HepG2 (cell line): ENCODE results near the gene ZCCHC10. TPM values are rescaled to one million over a fixed set of nuclear protein-coding genes. Genes with fewer than 3 reads are reported as not detected.

ENCODE experiments used
- ATAD3A ChIP-seq: sonication (generic); formaldehyde crosslinking; IDR thresholded peaks from 2 replicates; pipeline ENCODE4 v1.4.0; 2020; ENCODE audit warnings: missing genetic modification reagents
- CREM ChIP-seq, 2 experiments: sonication (generic) in 1 of 2; formaldehyde crosslinking in 1 of 2; IDR thresholded peaks; 2 replicates each; pipeline versions ENCODE4 v1.4.0 to v1.6.1; 2016 to 2020; ENCODE audit warnings: antibody characterized with exemption in 1 of 2, mild to moderate bottlenecking in 1 of 2, missing genetic modification reagents in 1 of 2
- DMTF1 ChIP-seq: sonication (generic); formaldehyde crosslinking; IDR thresholded peaks from 2 replicates; pipeline ENCODE4 v1.4.0; 2020; ENCODE audit warnings: mild to moderate bottlenecking, missing genetic modification reagents
- ISX ChIP-seq: sonication (generic); formaldehyde crosslinking; conservative IDR thresholded peaks from 2 replicates; pipeline ENCODE4 v1.5.0; 2020; ENCODE audit warnings: missing genetic modification reagents
- MZF1 ChIP-seq: sonication (generic); formaldehyde crosslinking; IDR thresholded peaks from 2 replicates; pipeline ENCODE4 v1.8.1; 2023; ENCODE audit warnings: mild to moderate bottlenecking, missing genetic modification reagents, borderline replicate concordance
- RBFOX2 ChIP-seq: fragments of 200-400 bp; formaldehyde crosslinking; IDR thresholded peaks from 2 replicates; pipeline ENCODE4 v1.6.1; 2017; ENCODE audit warnings: low read depth, mild to moderate bottlenecking, low read length
- SCMH1 ChIP-seq: sonication (generic); formaldehyde crosslinking; IDR thresholded peaks from 2 replicates; pipeline ENCODE4 v1.9.0; 2021; ENCODE audit warnings: missing genetic modification reagents, mild to moderate bottlenecking, borderline replicate concordance
- SMAD1 ChIP-seq: sonication (generic); formaldehyde crosslinking; IDR thresholded peaks from 2 replicates; pipeline ENCODE4 v1.4.0; 2020; ENCODE audit warnings: missing genetic modification reagents, low read depth, mild to moderate bottlenecking, borderline replicate concordance
- SNRNP70 ChIP-seq: fragments of 200-400 bp; formaldehyde crosslinking; IDR thresholded peaks from 2 replicates; pipeline ENCODE4 v1.6.1; 2017; ENCODE audit warnings: mild to moderate bottlenecking, low read depth, low read length, moderate library complexity
- SOX5 ChIP-seq: IDR thresholded peaks from 2 replicates; pipeline ENCODE4 v1.6.1; 2016; ENCODE audit warnings: borderline replicate concordance
- SRY ChIP-seq: sonication (generic); formaldehyde crosslinking; IDR thresholded peaks from 2 replicates; pipeline ENCODE4 v1.8.0; 2022; ENCODE audit warnings: mild to moderate bottlenecking, missing genetic modification reagents
- TERF1 ChIP-seq: sonication (generic); formaldehyde crosslinking; IDR thresholded peaks from 2 replicates; pipeline ENCODE4 v1.8.0; 2022; ENCODE audit warnings: mild to moderate bottlenecking, missing genetic modification reagents, moderate library complexity
- ZHX1 ChIP-seq: sonication (generic); formaldehyde crosslinking; IDR thresholded peaks from 2 replicates; pipeline ENCODE4 v1.8.1; 2022; ENCODE audit warnings: low read depth, mild to moderate bottlenecking, missing genetic modification reagents
- ZMYM3 ChIP-seq: sonication (generic); formaldehyde crosslinking; IDR thresholded peaks from 2 replicates; pipeline ENCODE4 v1.5.1; 2020; ENCODE audit warnings: mild to moderate bottlenecking, missing genetic modification reagents
- ZNF260 ChIP-seq: sonication (generic); formaldehyde crosslinking; IDR thresholded peaks from 2 replicates; pipeline ENCODE4 v1.4.0; 2020; ENCODE audit warnings: missing genetic modification reagents, low read depth, mild to moderate bottlenecking, borderline replicate concordance
- ZNF275 ChIP-seq: sonication (generic); formaldehyde crosslinking; IDR thresholded peaks from 2 replicates; pipeline ENCODE4 v1.8.0; 2022; ENCODE audit warnings: missing genetic modification reagents, mild to moderate bottlenecking, inconsistent platforms, borderline replicate concordance
- ZNF33B ChIP-seq: sonication (generic); formaldehyde crosslinking; IDR thresholded peaks from 2 replicates; pipeline ENCODE4 v1.5.1; 2020; ENCODE audit warnings: mild to moderate bottlenecking, missing genetic modification reagents
- ZNF501 ChIP-seq: sonication (generic); formaldehyde crosslinking; IDR thresholded peaks from 2 replicates; pipeline ENCODE4 v1.5.1; 2020; ENCODE audit warnings: mild to moderate bottlenecking, moderate library complexity, missing genetic modification reagents
- ZNF558 ChIP-seq: sonication (generic); formaldehyde crosslinking; IDR thresholded peaks from 2 replicates; pipeline ENCODE4 v1.9.0; 2022; ENCODE audit warnings: mild to moderate bottlenecking, missing genetic modification reagents, borderline replicate concordance
- ZNF577 ChIP-seq: sonication (generic); formaldehyde crosslinking; IDR thresholded peaks from 2 replicates; pipeline ENCODE4 v1.4.0; 2020; ENCODE audit warnings: mild to moderate bottlenecking, low read depth, missing genetic modification reagents, borderline replicate concordance
- ZNF788 ChIP-seq: sonication (generic); formaldehyde crosslinking; IDR thresholded peaks from 2 replicates; pipeline ENCODE4 v1.5.0; 2020; ENCODE audit warnings: mild to moderate bottlenecking, missing genetic modification reagents, borderline replicate concordance
- polyA plus RNA-seq, 8 experiments: library from polyadenylated mRNA; depleted of rRNA in 3 of 8; stranded (reverse) in 7 of 8; unstranded in 1 of 8; fragments of >200 nt; fragmentation: Illumina TruSeq in 4 of 8; extraction: Trizol in 4 of 8; gene quantifications; 2 replicates each; pipeline versions ENCODE4 v1.2.1 to v1.2.3, GENCODE V29; 2011 to 2016; ENCODE audit warnings: low read depth in 4 of 8, missing spikeins in 1 of 8, mixed read lengths in 1 of 8; ENCODE audit not compliant: insufficient read depth in 1 of 8
- total RNA-seq, 5 experiments: library from RNA; depleted of rRNA; stranded (reverse); fragments of >200 nt; fragmentation: Illumina TruSeq; extraction: Trizol; gene quantifications; 2 replicates each; pipeline ENCODE4 v1.2.3, GENCODE V29; 2016; ENCODE audit warnings: low read depth in 1 of 5

ZCCHC10 gene
- total and polyA plus RNA-seq, 2 of the 13 experiments (the other 11 are each of a cell fraction or from before 2014, with no cell fraction given): 40.7 to 48.2 TPM

- peak; percentile 60 for TF ChIP-seq ZNF501 (CRISPR knock-in tag)
- 0 out of 2 replicates have a peak, but pooled peaks have one; percentile 78 for TF ChIP-seq ZHX1 (CRISPR knock-in tag)
- TF ChIP-seq ZNF275 (CRISPR knock-in tag): peak; percentile 79
- peak; percentile 49; the same call in 1 of the 2 replicates for TF ChIP-seq ZMYM3 (CRISPR knock-in tag)
- TF ChIP-seq CREM (IDR thresholded peaks at IDR 0.05): peak; percentile 93
- TF ChIP-seq CREM (CRISPR knock-in tag; IDR thresholded peaks at IDR 0.05): peak; percentile 40
- peak; percentile 5; the same call in 1 of the 2 replicates for TF ChIP-seq SMAD1 (CRISPR knock-in tag)
- no peak for TF ChIP-seq SNRNP70
- TF ChIP-seq ZNF558 (CRISPR knock-in tag): peak; percentile 78; the same call in 1 of the 2 replicates
- TF ChIP-seq ISX: no peak
- TF ChIP-seq ATAD3A (CRISPR knock-in tag): no peak
- TF ChIP-seq ZNF260 (CRISPR knock-in tag): 0 out of 2 replicates have a peak, but pooled peaks have one; percentile 24
- TF ChIP-seq SCMH1 (CRISPR knock-in tag): no peak
- peak; percentile 15; the same call in 1 of the 2 replicates for TF ChIP-seq ZNF788 (CRISPR knock-in tag)
- TF ChIP-seq SOX5 (CRISPR knock-in tag): no peak; the same call in 1 of the 2 replicates
- peak; percentile 8; the same call in 1 of the 2 replicates for TF ChIP-seq ZNF33B (CRISPR knock-in tag)
- no peak for TF ChIP-seq ZNF577 (CRISPR knock-in tag)
- peak; percentile 72 for TF ChIP-seq SRY (CRISPR knock-in tag)
- no peak for TF ChIP-seq TERF1 (CRISPR knock-in tag)
- TF ChIP-seq MZF1 (CRISPR knock-in tag): 0 out of 2 replicates have a peak, but pooled peaks have one; percentile 27
- TF ChIP-seq DMTF1 (CRISPR knock-in tag): no peak
- peak; percentile 91 for TF ChIP-seq RBFOX2
Measured at GRCh38 chr5:133051542-133052316, 25.4 kb upstream of the ZCCHC10 start, which contains the start of gene HSPA4 (continued).
